MM.1S (cell line): ENCODE results near the gene SSNA1.

Experiments used
- CTCF ChIP-seq: fragments of 300-600 bp; sonication (generic); IDR thresholded peaks from 2 replicates; pipeline ENCODE4 v1.5.1; 2016; ENCODE audit warnings: antibody characterized with exemption, low read length, mixed read lengths
- EZH2 ChIP-seq: fragments of 300-600 bp; sonication (generic); optimal IDR thresholded peaks from 2 replicates; pipeline ENCODE3; 2017; ENCODE audit warnings: low read depth, mild to moderate bottlenecking, antibody characterized with exemption, low read length, mixed read lengths
- EZH2phosphoT487 ChIP-seq: fragments of 300-600 bp; sonication (generic); IDR thresholded peaks from 2 replicates; pipeline ENCODE4 v1.6.1; 2018; ENCODE audit warnings: antibody characterized with exemption, low read length

GRCh38 chr9:137199411-137200121, 11.1 kb downstream of the SSNA1 start:
- TF ChIP-seq CTCF (no peak), EZH2 (no peak), EZH2phosphoT487 (no peak)
